Body of pancreas (tissue), 4 donors: ENCODE measurements around the gene XRN2.

Source experiments
- POLR2A ChIP-seq, 3 donors: fragments of 450-650 bp; IDR thresholded peaks; one replicate each; pipeline ENCODE4 v1.6.1; 2016; ENCODE audit warnings: antibody characterized with exemption in 3 of 3, mild to moderate bottlenecking in 2 of 3
- TF ChIP-seq, protein P1 (sequence below), 7 experiments: fragments of 450-650 bp in 4 of 7; fragments of 200-600 bp in 3 of 7; sonication (generic) in 3 of 7; IDR thresholded peaks; one replicate each; pipeline ENCODE4 v1.5.1; 2016 to 2019; ENCODE audit warnings: antibody characterized with exemption in 7 of 7

DNA sequence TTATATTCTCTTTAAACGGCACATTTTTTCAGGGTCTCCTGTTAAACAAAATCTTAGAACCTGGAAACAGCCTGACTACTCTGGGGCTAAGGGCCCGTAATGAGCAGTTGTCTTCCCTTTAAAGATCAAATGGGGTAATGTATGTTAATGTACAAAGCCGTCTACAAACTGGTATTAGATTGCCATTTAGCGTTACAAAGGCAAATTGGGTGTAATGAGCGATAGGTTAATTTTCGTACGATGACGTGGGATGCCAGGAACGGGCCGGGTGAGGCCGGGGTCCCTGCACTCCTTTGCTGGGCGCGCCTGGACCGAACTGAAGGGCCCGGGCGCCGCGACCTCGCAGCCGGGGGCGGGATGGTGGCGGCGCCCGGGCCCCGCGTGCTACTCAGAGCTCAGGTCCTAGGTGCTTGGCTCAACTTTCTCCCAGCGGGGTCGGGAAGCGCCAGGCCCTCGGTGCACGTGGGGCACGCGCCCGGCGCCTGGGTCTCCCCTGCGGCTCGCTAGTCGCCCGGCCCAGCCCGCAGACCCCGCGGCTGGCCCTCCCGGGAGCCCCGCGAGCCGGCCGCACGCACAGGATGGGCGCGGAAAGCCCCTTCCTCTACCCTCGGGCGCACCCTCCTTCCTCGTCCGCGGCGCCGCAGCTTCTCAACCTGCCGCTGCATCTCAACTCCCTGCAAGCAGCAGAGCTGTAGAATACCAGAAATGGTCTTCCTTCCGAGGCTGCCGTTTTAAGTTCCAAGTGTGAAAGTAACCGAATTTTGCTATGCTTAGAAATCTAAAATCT is 88.2 kb downstream of the XRN2 start:
- TF ChIP-seq POLR2A (IDR thresholded peaks at IDR 0.05) = no peak
- TF ChIP-seq, protein P1, sequence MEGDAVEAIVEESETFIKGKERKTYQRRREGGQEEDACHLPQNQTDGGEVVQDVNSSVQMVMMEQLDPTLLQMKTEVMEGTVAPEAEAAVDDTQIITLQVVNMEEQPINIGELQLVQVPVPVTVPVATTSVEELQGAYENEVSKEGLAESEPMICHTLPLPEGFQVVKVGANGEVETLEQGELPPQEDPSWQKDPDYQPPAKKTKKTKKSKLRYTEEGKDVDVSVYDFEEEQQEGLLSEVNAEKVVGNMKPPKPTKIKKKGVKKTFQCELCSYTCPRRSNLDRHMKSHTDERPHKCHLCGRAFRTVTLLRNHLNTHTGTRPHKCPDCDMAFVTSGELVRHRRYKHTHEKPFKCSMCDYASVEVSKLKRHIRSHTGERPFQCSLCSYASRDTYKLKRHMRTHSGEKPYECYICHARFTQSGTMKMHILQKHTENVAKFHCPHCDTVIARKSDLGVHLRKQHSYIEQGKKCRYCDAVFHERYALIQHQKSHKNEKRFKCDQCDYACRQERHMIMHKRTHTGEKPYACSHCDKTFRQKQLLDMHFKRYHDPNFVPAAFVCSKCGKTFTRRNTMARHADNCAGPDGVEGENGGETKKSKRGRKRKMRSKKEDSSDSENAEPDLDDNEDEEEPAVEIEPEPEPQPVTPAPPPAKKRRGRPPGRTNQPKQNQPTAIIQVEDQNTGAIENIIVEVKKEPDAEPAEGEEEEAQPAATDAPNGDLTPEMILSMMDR (IDR thresholded peaks at IDR 0.05) = no peak
